Vagina (tissue), 2 donors: Measurements from ENCODE around the gene RHCE. TPM values are rescaled to one million over a fixed set of nuclear protein-coding genes. Genes with fewer than 3 reads are reported as not detected.
"Not testable (repeated sequence)": the region's sequence is repeated elsewhere in the genome, so short reads cannot be mapped to it uniquely, and the experiment has no call there.

Source experiments
- DNase-seq, 2 donors: peaks; one replicate each; pipeline ENCODE4 v3.0.0-alpha.2; 2017; ENCODE audit errors: extremely low spot score in 2 of 2
- H3K27ac ChIP-seq: fragments of 200-600 bp; sonication (generic); one replicate; pipeline ENCODE4 v1.5.1; 2019
- H3K27me3 ChIP-seq: fragments of 200-600 bp; sonication (generic); one replicate; pipeline ENCODE4 v1.5.1; 2019
- H3K36me3 ChIP-seq, 2 donors: fragments of 200-600 bp; sonication (generic); one replicate each; pipeline ENCODE4 v1.5.1; 2017 to 2019
- H3K4me1 ChIP-seq: fragments of 200-600 bp; sonication (generic); one replicate; pipeline ENCODE4 v1.5.1; 2019
- H3K4me3 ChIP-seq, 2 donors: fragments of 200-600 bp; sonication (generic); 1 replicate in 1 of 2; 2 replicates in 1 of 2; pipeline ENCODE4 v1.5.1; 2016 to 2019
- H3K9me3 ChIP-seq: fragments of 200-600 bp; sonication (generic); one replicate; pipeline ENCODE4 v1.5.1; 2019
- CTCF ChIP-seq, 3 experiments: fragments of 450-650 bp in 2 of 3; fragments of 200-600 bp in 1 of 3; sonication (generic) in 1 of 3; IDR thresholded peaks; one replicate each; pipeline ENCODE4 v1.5.1; 2017 to 2019; ENCODE audit warnings: antibody characterized with exemption in 3 of 3, mild to moderate bottlenecking in 2 of 3, moderate library complexity in 2 of 3
- POLR2A ChIP-seq, 2 donors: fragments of 450-650 bp; IDR thresholded peaks; one replicate each; pipeline ENCODE4 v1.6.1; 2017; ENCODE audit warnings: antibody characterized with exemption in 2 of 2, mild to moderate bottlenecking in 2 of 2, moderate library complexity in 2 of 2
- POLR2AphosphoS5 ChIP-seq, 2 donors: sonication (generic); formaldehyde crosslinking; IDR thresholded peaks; one replicate each; pipeline ENCODE4 v1.9.0; 2017; ENCODE audit warnings: antibody characterized with exemption in 2 of 2, mild to moderate bottlenecking in 2 of 2, low read depth in 1 of 2; ENCODE audit not compliant: insufficient read depth in 1 of 2
- intact Hi-C: fragments of 100-400 bp; cut with DNase I; formaldehyde crosslinking; loops from one replicate; pipeline ENCODE4 v1.15.1; 2023
- total RNA-seq: library from RNA; depleted of rRNA; stranded (reverse); fragments of >200 nt; gene quantifications from one replicate; pipeline ENCODE4 v1.2.3, GENCODE V29; 2016

The RHCE gene
- total RNA-seq: not detected

GRCh38 chr1:25420715-25421114, at the start of gene RHCE:
Gene RHCE (minus strand): TSS chr1:25420825. CDS start chr1:25420786, 39 bp downstream.
- H3K9me3 ChIP-seq, H3K36me3 ChIP-seq, intact Hi-C loops, H3K27me3 ChIP-seq, H3K4me3 ChIP-seq, DNase-seq, H3K27ac ChIP-seq, H3K4me1 ChIP-seq: not testable (repeated sequence)

GRCh38 chr1:25469177-25469576, 48.6 kb upstream of the RHCE start:
- TF ChIP-seq POLR2A (IDR thresholded peaks at IDR 0.05): no peak
- no peak for TF ChIP-seq POLR2AphosphoS5 (IDR thresholded peaks at IDR 0.05; ENCODE audit: insufficient read depth in 1 of 2, low read depth in 1 of 2)
- TF ChIP-seq CTCF (IDR thresholded peaks at IDR 0.05): no peak
- no peak for DNase-seq
- no peaks in the 10 kb centered on the region for H3K27me3 ChIP-seq
- no peaks in the 10 kb centered on the region for H3K9me3 ChIP-seq
- intact Hi-C loops: no loop called here
- no peak overlapping the region for H3K27ac ChIP-seq
- H3K36me3 ChIP-seq: peaks cover 0 to 10% of the 10 kb centered on the region in 2 donors
- H3K4me1 ChIP-seq: peaks cover 32% of the 10 kb centered on the region
- no peak overlapping the region for H3K4me3 ChIP-seq

GRCh38 chr1:25468033-25468432, 47.4 kb upstream of the RHCE start:
- TF ChIP-seq CTCF (IDR thresholded peaks at IDR 0.05): no peak
- no peak for TF ChIP-seq POLR2AphosphoS5 (IDR thresholded peaks at IDR 0.05; ENCODE audit: insufficient read depth in 1 of 2, low read depth in 1 of 2)
- no peak for TF ChIP-seq POLR2A (IDR thresholded peaks at IDR 0.05)
- intact Hi-C loops: no loop called here
- Histone ChIP-seq H3K9me3 (no peaks in the 10 kb centered on the region), H3K27me3 (no peaks in the 10 kb centered on the region), H3K27ac (no peak overlapping the region), H3K4me3 (no peak overlapping the region), H3K4me1 (peaks cover 30% of the 10 kb centered on the region), H3K36me3 (peaks cover 0 to 6% of the 10 kb centered on the region in 2 donors)
- DNase-seq: no peak

GRCh38 chr1:25467616-25468015, 47.0 kb upstream of the RHCE start:
- Histone ChIP-seq H3K4me3 (no peak overlapping the region), H3K27ac (no peak overlapping the region), H3K27me3 (no peaks in the 10 kb centered on the region), H3K4me1 (peaks cover 30% of the 10 kb centered on the region), H3K36me3 (peaks cover 0 to 6% of the 10 kb centered on the region in 2 donors), H3K9me3 (no peaks in the 10 kb centered on the region)
- no peak for DNase-seq
- intact Hi-C loops: no loop called here
- no peak for TF ChIP-seq POLR2AphosphoS5 (IDR thresholded peaks at IDR 0.05; ENCODE audit: insufficient read depth in 1 of 2, low read depth in 1 of 2)
- TF ChIP-seq POLR2A (IDR thresholded peaks at IDR 0.05): no peak
- TF ChIP-seq CTCF (IDR thresholded peaks at IDR 0.05): no peak

- no peaks in the 10 kb centered on the region for H3K9me3 ChIP-seq
- TF ChIP-seq POLR2A (IDR thresholded peaks at IDR 0.05) (no peak), POLR2AphosphoS5 (IDR thresholded peaks at IDR 0.05; ENCODE audit: insufficient read depth in 1 of 2, low read depth in 1 of 2) (no peak), CTCF (IDR thresholded peaks at IDR 0.05) (no peak)
- peaks cover 0 to 6% of the 10 kb centered on the region in 2 donors for H3K36me3 ChIP-seq
- DNase-seq: no peak
- H3K27ac ChIP-seq: no peak overlapping the region
- H3K27me3 ChIP-seq: no peaks in the 10 kb centered on the region
- peaks cover 30% of the 10 kb centered on the region for H3K4me1 ChIP-seq
- intact Hi-C loops: no loop called here
- no peak overlapping the region for H3K4me3 ChIP-seq
Observed at GRCh38 chr1:25467193-25467592, 46.6 kb upstream of the RHCE start.

GRCh38 chr1:25462732-25463131, 42.1 kb upstream of the RHCE start:
- H3K27ac ChIP-seq: no peak overlapping the region
- H3K4me1 ChIP-seq: peaks cover 34% of the 10 kb centered on the region
- H3K27me3 ChIP-seq: no peaks in the 10 kb centered on the region
- intact Hi-C loops: no loop called here
- peaks cover 0 to 29% of the 10 kb centered on the region in 2 donors for H3K36me3 ChIP-seq
- no peaks in the 10 kb centered on the region for H3K9me3 ChIP-seq
- no peak for DNase-seq
- no peak overlapping the region for H3K4me3 ChIP-seq
- TF ChIP-seq CTCF (IDR thresholded peaks at IDR 0.05) (no peak), POLR2A (IDR thresholded peaks at IDR 0.05) (no peak)
